ENCODE measurements around the gene EIF2S1. TPM values are rescaled to one million over a fixed set of nuclear protein-coding genes. Genes with fewer than 3 reads are reported as not detected.
A peak's percentile ranks its signal among the peaks of the same experiment; 100 is the strongest.

Gene EIF2S1
- total RNA-seq, 4 donors from 2014 or later: 55.8 to 153 (median 138) TPM

- 1 to 3% methylated on average over 28 to 34 of the region's 38 CpGs for WGBS, 2 donors
- Histone ChIP-seq H3K36me3 (peaks cover 0 to 7% (median 0%) of the 10 kb centered on the region in 3 donors), H3K9me3 (no peaks in the 10 kb centered on the region), H3K27ac (peak overlapping the region; percentile 91 to 98 (median 94)), H3K4me1 (peaks cover 5 to 77% (median 50%) of the 10 kb centered on the region in 3 donors), H3K27me3 (no peaks in the 10 kb centered on the region), H3K4me3 (peak overlapping the region; percentile 84 to 92 (median 87))
- DNase-seq: no peak
- TF ChIP-seq POLR2A (IDR thresholded peaks at IDR 0.05): peak in 1 of 4 donors; percentile 56
- TF ChIP-seq, protein P1, sequence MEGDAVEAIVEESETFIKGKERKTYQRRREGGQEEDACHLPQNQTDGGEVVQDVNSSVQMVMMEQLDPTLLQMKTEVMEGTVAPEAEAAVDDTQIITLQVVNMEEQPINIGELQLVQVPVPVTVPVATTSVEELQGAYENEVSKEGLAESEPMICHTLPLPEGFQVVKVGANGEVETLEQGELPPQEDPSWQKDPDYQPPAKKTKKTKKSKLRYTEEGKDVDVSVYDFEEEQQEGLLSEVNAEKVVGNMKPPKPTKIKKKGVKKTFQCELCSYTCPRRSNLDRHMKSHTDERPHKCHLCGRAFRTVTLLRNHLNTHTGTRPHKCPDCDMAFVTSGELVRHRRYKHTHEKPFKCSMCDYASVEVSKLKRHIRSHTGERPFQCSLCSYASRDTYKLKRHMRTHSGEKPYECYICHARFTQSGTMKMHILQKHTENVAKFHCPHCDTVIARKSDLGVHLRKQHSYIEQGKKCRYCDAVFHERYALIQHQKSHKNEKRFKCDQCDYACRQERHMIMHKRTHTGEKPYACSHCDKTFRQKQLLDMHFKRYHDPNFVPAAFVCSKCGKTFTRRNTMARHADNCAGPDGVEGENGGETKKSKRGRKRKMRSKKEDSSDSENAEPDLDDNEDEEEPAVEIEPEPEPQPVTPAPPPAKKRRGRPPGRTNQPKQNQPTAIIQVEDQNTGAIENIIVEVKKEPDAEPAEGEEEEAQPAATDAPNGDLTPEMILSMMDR (IDR thresholded peaks at IDR 0.05): no peak
- intact Hi-C loops (cut with DNase I): no loop called here
These were observed 979 bp upstream of the EIF2S1 start for GRCh38 chr14:67358924-67359774.

DNA sequence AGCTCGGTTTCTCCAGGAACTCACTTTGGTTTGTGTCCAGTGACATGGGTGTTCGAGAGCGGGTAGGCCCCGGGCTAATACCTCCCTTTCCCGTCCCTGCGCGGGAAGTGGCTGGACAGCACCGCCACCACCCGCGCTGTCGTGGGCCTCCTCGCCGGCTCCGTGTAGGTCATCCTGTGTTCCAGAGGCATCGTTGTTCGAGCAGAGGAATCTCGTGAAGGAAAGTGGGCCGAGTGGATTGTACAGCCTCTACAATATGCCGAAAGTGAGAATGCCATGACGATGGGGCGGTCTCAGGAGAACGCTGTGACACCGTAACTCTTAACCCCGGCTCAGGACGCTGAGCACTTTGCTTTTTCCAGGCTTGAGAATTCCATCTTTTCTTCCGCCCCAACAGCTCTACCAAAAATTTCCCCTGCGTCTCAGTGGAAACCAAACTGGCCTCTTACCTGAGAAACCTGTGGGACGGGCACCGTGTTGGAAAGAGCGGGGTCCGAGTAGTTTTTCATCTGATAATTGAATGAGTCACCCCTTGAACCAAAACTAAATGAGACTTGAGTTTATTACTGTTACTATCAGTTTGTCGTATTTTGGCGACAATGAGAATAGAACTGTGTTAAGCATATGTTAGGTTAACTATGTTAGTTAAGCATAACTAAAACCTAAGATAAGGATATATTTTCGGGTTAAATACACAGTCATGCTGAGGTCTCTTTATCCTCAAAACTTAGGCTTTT, 510 bp downstream of the EIF2S1 start:
- DNase-seq: no peak
- peaks cover 5 to 70% (median 50%) of the 10 kb centered on the region in 3 donors for H3K4me1 ChIP-seq
- no peaks in the 10 kb centered on the region for H3K9me3 ChIP-seq
- H3K27ac ChIP-seq: peak overlapping the region; percentile 91 to 98 (median 94)
- H3K4me3 ChIP-seq: peak overlapping the region; percentile 84 to 92 (median 87)
- intact Hi-C loops (cut with DNase I): no loop called here
- no peak for TF ChIP-seq POLR2A (IDR thresholded peaks at IDR 0.05)
- TF ChIP-seq, protein P1 (IDR thresholded peaks at IDR 0.05): no peak
- no peaks in the 10 kb centered on the region for H3K27me3 ChIP-seq
- H3K36me3 ChIP-seq: peaks cover 0 to 19% (median 0%) of the 10 kb centered on the region in 3 donors
- 0 to 1% methylated on average over 17 to 27 of the region's 34 CpGs for WGBS, 2 donors

DNA sequence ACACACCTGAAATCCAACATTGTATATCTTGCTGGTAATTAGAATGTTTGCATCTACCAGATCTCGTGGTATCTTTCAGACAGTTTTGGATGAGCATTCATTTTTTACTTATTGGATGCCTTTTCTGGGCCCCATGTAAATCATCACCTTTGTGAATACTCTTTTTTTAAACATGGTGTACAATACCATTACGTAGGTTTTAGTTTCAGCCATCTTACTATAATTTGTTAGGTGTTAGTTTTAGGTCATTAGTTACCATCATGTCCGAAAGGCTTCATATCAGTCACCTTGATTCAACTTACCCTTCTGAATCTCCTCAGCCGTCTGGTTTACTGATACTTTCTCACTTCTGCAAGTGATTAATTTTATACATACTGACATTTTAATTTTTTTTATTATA, 5.3 kb downstream of the EIF2S1 start:
- Histone ChIP-seq H3K27me3 (no peaks in the 10 kb centered on the region), H3K27ac (no peak overlapping the region), H3K4me3 (no peak overlapping the region), H3K4me1 (peaks cover 5 to 56% (median 25%) of the 10 kb centered on the region in 3 donors), H3K9me3 (no peaks in the 10 kb centered on the region), H3K36me3 (peaks cover 0 to 67% (median 11%) of the 10 kb centered on the region in 3 donors)
- 85 to 90% methylated on average over 4 of the region's 4 CpGs for WGBS, 2 donors
- DNase-seq: no peak
- intact Hi-C loops (cut with DNase I): no loop called here
- no peak for TF ChIP-seq POLR2A (IDR thresholded peaks at IDR 0.05)
- TF ChIP-seq, protein P1 (IDR thresholded peaks at IDR 0.05): no peak

DNA sequence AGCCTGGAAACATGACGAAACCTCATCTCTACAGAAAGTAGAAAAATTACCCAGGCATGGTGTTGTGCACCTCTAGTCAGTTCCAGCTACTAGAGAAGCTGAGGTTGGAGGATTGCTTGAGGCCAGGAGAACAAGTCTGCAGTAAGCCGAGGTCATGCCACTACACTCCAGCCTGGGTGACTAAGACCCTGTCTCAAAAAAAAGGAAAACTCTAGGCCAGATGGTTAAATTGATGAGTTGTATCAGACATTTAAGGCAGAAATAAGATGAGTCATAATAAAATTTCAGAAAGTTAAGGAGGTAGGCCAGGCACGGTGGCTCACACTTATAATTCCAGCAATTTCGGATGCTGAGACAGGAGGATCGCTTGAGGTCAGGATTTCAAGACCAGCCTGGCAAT, 10.7 kb downstream of the EIF2S1 start:
- intact Hi-C loops (cut with DNase I): no loop called here
- Histone ChIP-seq H3K27me3 (no peaks in the 10 kb centered on the region), H3K4me3 (no peak overlapping the region), H3K27ac (no peak overlapping the region), H3K4me1 (peaks cover 0 to 19% (median 0%) of the 10 kb centered on the region in 3 donors), H3K9me3 (no peaks in the 10 kb centered on the region), H3K36me3 (peaks cover 0 to 98% (median 25%) of the 10 kb centered on the region in 3 donors)
- DNase-seq: no peak
- TF ChIP-seq POLR2A (IDR thresholded peaks at IDR 0.05): no peak
- TF ChIP-seq, protein P1 (IDR thresholded peaks at IDR 0.05): no peak
- WGBS, 2 donors: 79 to 84% methylated on average over 5 of the region's 5 CpGs

All from esophagus squamous epithelium (tissue), 5 donors.